NCI-H128 (cell line): Measurements from ENCODE around the gene ALAS1.
"Not testable (repeated sequence)": the region's sequence is repeated elsewhere in the genome, so short reads cannot be mapped to it uniquely, and the experiment has no call there.

Source experiments
- DNase-seq: peaks from one replicate; lab custom pipeline; 2025; ENCODE audit not compliant: unreplicated experiment; lab: John Stamatoyannopoulos, UW

The ALAS1 gene

GRCh38 chr3:52176951-52177700, 20.8 kb upstream of the ALAS1 start:
- no peak for DNase-seq

GRCh38 chr3:52177701-52178042, 20.3 kb upstream of the ALAS1 start:
- DNase-seq = no peak

- DNase-seq = not testable (repeated sequence)
These were observed 19.8 kb upstream of the ALAS1 start for GRCh38 chr3:52178126-52178525.

DNA sequence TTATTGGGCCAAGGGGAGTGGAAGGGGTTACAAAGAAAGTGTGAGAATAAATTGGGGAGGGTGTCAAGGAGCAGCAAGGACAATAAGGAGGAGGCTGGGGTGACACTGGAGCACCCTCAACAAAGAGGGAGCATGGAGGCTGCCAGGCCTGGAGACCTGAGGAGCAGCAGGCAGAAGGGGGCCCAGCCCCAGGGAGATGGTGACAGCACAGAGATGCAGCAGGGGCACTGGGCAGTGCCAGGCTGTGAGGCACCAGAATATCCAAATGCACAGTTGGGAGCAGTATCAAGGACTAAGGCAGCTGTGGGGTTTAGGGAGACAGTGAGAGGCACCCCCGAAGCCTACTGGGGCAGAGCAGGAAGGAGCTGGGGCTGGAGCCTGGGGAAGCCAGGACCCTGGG, 19.4 kb upstream of the ALAS1 start:
- no peak for DNase-seq

DNA sequence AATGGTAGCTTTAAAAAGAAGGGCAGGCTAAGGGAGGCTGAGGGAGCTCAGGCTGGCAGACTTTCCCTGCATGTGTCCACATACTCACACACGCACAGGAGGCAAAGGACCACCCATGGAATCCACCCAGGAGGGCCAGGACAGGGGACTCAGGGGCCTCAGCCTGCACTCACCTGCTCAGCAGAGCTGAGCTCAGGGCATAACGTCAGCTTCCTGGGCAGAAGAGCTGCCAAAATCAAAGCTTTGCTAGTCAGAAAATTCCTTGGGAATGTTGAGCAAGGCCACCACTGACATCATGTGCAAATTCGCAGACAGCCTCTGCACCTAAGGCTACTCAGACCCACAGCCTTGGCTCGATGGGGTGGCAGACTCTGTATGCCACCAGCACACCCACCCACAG, 16.4 kb upstream of the ALAS1 start:
- no peak for DNase-seq

DNA sequence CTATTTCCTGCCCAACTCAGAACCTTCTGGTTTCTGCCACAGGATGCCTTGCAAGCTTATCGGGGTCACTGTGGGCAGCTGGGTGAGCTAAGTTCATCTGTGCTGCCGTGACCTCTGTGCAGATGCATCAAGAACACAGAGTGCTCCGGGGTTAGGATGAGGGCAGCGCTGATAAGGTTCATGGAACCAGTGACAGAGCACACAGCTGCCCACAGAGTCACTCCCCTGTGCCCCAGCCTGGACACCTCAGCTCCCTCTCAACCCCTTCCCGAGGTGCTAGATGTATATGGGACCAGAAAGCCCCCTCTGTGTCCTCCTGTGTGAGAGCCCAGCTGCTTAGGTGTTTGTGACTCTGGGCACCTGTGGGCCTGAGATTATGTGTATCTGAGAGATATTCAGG, 15.8 kb upstream of the ALAS1 start:
- no peak for DNase-seq

GRCh38 chr3:52182691-52183090, 15.3 kb upstream of the ALAS1 start:
- DNase-seq = no peak

DNA sequence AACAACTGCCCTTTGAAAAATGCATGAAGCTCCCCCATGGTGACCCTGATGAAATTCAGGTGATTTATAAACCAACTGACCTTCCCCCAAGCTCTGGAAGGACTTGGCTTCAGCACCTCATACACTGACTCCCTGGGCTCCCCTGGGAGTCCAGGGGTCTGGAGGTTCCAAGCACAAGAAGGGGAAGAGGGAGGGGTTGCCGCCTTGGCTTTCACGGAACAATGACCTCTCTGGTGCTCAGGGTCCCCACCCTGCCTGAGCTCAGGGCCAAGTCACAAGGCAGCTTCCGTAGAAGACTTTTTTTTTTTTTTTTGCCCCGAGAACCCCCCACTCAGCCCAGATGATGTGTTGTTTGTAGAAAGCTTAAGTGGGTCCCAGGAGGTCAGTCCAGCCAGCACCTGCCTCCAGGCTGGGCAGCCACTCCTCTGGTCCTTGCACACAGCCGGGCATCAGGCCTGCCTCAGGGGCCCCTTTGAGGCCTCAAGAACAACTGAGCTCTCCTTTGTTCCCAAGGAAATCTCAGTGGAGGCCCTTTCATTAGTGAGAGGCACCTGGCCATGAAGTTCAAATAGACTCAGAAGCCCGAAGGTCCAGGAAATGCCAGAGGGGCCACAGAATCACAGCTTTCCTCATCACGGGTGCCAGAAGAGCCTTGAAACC, 14.0 kb upstream of the ALAS1 start:
- no peak for DNase-seq

DNA sequence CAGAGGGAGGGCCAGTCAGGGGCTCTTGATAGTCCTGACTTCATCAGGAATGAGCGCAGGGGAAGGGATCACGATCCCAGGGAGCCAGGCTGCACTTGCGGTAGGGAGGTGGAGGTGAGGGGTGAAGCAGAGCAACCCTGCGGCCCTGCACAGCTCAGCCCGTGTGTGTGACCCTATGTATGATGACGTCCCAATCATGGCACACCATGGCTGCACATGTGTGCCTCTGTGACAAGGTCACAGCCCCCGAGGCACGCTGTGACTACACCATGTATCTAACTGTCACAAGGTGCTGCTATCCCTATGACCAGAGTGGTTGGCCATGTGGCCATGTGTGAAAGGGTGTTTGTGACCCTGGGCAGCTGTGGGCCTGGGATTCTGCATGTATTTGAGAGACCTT, 13.3 kb upstream of the ALAS1 start:
- DNase-seq = no peak

DNA sequence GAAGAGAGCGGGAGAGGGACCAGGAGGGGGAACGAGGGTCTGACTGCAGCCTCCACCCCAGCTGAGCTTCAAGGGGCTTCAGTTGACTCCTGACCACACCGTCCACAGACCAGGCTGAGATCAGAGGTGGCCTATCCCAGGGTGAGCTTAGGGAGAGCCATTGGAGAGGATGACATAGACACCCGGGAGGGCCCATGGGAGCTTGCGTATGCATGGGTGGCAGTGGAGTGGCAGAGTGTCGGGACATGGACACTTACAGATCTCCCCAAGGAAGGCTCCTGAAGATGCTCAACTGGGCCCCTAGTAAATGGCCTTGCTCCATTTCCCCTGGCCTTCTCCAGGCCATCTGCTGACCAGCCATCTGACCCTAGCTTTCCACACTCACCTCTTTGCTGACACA, 12.6 kb upstream of the ALAS1 start:
- no peak for DNase-seq

DNA sequence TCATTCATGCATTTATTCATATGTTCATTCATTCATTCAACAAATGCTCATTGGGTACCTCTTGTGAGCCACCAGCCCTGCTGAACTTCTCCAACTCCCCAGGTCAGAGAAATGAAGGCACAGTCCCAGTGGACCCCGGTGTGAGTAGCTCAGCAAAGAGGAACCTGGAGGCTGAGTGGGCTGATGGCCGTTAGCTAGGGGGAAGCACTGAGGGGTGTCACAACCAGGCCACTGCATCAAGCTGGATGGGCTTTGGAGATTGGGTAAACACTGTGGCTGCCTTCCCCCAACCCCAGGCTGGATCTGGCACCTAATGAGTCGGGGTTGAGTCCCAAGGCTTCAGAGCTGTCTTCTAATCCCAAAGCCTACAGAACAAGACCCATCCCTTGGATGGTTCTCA, 12.1 kb upstream of the ALAS1 start:
- no peak for DNase-seq

DNA sequence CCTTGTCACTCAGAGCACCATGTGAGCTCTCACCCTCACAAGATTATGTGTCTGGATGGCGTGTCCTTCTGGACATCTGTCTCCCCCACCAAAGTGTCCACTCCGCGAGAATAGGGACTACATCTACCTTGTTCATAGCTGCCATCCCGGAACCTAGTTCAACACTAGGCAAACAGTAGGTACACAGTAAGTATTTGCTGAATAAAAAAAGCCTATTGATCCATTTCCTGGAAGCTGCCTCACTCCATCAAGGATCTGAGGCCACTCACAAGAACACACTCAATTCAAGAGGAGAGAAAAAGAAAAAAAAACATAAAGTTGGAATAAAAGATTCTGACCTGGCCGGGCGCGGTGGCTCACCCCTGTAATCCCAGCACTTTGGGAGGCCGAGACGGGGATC, 11.2 kb upstream of the ALAS1 start:
- no peak for DNase-seq

GRCh38 chr3:52188556-52188955, 9.4 kb upstream of the ALAS1 start:
- no peak for DNase-seq

DNA sequence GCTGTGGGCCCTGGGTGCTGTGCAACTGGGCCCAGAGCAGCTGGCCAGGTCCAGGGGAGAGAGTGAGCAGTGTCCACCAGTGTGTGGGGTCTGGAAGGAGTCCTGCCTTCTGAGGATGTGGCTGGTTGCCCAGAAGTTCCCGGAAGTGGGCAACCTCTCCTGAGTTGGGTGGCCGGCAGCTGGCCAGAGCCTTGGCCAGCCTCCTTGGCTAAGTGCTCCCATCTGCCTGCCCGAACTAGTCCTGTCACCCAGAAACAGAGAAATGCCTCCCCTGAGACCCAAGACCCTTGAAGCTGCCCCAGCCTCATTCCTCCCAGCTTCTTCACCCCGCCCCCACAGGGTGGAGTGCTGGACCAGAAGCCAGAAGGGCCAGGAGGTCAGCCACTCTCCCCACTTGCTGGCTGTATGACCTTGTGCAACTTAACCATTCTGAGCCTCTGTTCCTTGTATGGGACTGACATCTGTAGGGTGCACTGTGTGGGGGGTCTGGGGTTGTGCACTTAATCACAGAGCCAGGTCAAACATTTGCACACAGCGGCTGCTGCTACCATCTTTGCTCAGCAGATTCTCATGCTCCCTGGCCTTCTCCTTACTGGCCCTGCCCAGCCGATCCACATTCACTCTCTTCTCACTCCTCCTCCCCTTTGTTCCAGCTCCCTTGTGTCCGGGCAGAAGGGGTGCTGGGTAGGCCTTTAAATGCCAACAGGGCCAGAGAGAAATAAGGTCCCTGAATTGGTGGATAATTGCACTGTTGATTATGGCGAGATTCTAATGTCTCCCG, 7.5 kb upstream of the ALAS1 start:
- no peak for DNase-seq

- no peak for DNase-seq
These were observed 6.3 kb upstream of the ALAS1 start for GRCh38 chr3:52191663-52192062.

GRCh38 chr3:52193065-52193464, 4.9 kb upstream of the ALAS1 start:
- no peak for DNase-seq

DNA sequence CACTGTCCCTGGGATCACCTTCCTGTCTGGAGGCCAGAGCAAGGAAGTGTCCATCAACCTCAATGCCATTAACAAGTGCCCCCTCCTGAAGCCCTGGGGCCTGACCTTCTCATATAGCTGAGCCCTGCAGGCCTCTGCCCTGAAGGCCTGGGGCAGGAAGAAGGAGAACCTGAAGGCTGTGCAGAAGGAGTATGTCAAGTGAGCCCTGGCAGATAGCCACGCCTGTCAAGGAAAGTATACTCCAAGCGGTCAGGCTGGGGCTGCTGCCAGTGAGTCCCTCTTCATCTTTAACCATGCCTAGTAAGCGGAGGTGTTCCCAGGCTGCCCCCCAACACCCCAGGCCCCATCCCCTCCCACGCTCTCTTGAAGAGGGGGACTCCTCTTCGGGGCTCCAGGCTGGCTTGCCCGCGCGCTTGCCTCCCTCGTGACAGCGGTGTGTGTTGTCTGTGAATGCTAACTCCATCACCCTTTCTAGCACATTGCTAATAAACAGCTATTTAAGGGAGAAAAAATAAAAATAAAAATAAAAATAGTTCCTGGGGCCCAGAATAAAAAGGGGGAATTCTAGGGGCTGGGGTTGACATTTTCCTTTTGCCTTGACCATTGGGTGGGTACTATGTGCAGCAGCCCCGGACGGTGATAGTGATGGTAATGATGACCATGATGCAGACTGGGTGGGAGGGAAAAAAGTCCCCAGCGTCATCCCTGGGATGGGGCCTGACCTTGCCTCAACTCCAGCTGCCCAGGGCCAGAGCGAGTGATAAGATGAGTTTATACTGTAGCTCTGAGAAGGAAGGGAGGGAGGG, 3.3 kb upstream of the ALAS1 start:
- no peak for DNase-seq

DNA sequence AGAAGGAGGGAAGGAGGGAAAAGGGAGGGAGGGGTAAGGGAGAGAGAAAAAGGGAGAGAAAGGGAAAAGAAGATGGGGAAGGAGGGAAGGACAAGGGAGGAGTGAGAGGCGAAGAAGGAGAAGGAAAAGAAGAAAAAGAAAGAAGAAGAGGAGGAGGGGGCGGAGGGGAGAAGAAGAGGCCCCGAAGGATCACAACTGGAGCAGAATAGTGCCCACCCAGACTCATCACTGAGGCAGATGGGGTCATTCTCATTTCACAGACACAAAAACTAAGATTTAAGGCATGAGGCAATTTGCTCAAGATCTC, 2.7 kb upstream of the ALAS1 start:
- DNase-seq = no peak

DNA sequence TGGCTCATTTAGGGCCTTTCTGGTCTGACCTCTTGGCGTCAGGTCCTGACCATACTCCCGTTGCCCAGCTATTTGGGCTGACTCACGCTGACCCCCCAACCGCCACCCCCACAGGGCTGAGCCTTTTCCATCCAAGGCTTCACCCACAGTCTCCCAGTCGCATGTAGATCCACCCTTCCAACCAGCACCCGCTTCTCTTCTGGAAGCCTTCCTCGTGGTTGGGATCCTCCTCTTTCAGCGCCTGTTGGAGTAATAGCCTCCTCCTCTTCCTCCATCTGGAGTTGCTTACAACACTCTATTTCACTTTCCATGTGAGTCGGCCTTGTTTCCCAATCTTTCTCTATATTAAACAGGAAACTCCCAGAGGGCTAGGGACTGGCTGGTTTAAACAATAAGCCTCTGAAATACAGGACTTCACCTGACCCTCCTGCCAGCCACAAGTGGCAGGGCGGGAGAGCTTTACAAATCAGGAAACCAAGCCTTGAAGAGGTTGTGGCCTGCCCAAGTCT, 2.1 kb upstream of the ALAS1 start:
- DNase-seq = no peak

DNA sequence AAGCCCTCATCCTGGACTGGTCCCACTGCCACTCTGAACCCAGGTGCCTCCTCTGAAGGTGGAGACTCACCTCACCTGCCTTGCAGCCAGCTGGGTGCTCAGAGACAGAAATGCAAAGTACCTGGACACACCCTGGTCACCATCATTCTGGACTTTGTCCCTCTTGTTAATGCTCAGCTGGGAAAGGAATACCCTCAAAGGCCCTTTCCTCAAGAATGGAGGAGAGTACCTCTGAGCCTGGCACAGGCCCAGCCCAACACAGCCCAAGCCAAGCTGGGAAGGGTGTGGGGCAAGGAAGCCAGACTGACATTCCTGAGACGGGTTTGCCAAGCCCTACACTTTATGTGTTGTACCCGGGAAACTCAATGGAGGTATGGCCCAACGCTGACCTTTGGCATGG, 983 bp upstream of the ALAS1 start:
- no peak for DNase-seq

- DNase-seq = no peak
These were observed 490 bp upstream of the ALAS1 start for GRCh38 chr3:52197499-52197841.
